ENCODE measurements around the gene CCDC126. TPM values are rescaled to one million over a fixed set of nuclear protein-coding genes. Genes with fewer than 3 reads are reported as not detected.

Gene CCDC126
- total RNA-seq, 1 experiment from 2014 or later = 10.3 TPM

GRCh38 chr7:23603632-23604295, 6.6 kb downstream of the CCDC126 start:
- no peak for TF ChIP-seq TCF7L2 (IDR thresholded peaks at IDR 0.05; ENCODE audit: low read depth, low read length)
- no peak for TF ChIP-seq POLR2AphosphoS5 (IDR thresholded peaks at IDR 0.05; ENCODE audit: low read depth, low read length)
- no peak for TF ChIP-seq SIN3A (IDR thresholded peaks at IDR 0.05; ENCODE audit: borderline replicate concordance, insufficient read depth, low read depth, low read length)
- TF ChIP-seq REST (IDR thresholded peaks at IDR 0.05; ENCODE audit: insufficient read depth in 1 of 2, low read depth in 2 of 2, low read length in 1 of 2) = no peak
- TF ChIP-seq, protein P1, sequence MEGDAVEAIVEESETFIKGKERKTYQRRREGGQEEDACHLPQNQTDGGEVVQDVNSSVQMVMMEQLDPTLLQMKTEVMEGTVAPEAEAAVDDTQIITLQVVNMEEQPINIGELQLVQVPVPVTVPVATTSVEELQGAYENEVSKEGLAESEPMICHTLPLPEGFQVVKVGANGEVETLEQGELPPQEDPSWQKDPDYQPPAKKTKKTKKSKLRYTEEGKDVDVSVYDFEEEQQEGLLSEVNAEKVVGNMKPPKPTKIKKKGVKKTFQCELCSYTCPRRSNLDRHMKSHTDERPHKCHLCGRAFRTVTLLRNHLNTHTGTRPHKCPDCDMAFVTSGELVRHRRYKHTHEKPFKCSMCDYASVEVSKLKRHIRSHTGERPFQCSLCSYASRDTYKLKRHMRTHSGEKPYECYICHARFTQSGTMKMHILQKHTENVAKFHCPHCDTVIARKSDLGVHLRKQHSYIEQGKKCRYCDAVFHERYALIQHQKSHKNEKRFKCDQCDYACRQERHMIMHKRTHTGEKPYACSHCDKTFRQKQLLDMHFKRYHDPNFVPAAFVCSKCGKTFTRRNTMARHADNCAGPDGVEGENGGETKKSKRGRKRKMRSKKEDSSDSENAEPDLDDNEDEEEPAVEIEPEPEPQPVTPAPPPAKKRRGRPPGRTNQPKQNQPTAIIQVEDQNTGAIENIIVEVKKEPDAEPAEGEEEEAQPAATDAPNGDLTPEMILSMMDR (IDR thresholded peaks at IDR 0.05) = no peak
- peaks cover 11% of the 10 kb centered on the region for H3K4me1 ChIP-seq (ENCODE audit: control insufficient read depth, insufficient read depth, low read length)
- no peaks in the 10 kb centered on the region for H3K9me3 ChIP-seq (ENCODE audit: control insufficient read depth, insufficient read depth, low read depth, low read length)
- no peak overlapping the region for H3K27ac ChIP-seq (ENCODE audit: low read length)
- ATAC-seq = 0 out of 2 replicates have a peak, but pooled peaks have one; percentile 53
- ChIA-PET POLR2A (no interaction called here), CTCF (no interaction called here)
- BruUV-seq (replicated peaks) = no TSS peak
- no peak for DNase-seq (ENCODE audit: low read depth, low spot score)
- intact Hi-C loops (cut with micrococcal nuclease; ENCODE audit: unreplicated experiment) = no loop called here
- H3K36me3 ChIP-seq (ENCODE audit: control insufficient read depth, insufficient read depth, low read length) = no peaks in the 10 kb centered on the region
- no peak overlapping the region for H3K4me3 ChIP-seq (ENCODE audit: low read depth in 2 of 2, low read length in 2 of 2)
- no peaks in the 10 kb centered on the region for H3K27me3 ChIP-seq (ENCODE audit: control insufficient read depth, insufficient read depth, low read length)
- in situ Hi-C loops (cut with HindIII; ENCODE audit: low pct_unique_long_range_greater_than_20kb, low sequenced_read_pairs) = no loop called here

- ATAC-seq = no peak
- POLR2A ChIA-PET = no interaction called here
- TF ChIP-seq REST (IDR thresholded peaks at IDR 0.05; ENCODE audit: insufficient read depth in 1 of 2, low read depth in 2 of 2, low read length in 1 of 2) = no peak
- no peak for TF ChIP-seq SIN3A (IDR thresholded peaks at IDR 0.05; ENCODE audit: borderline replicate concordance, insufficient read depth, low read depth, low read length)
- no peak for TF ChIP-seq TCF7L2 (IDR thresholded peaks at IDR 0.05; ENCODE audit: low read depth, low read length)
- TF ChIP-seq, protein P1 (IDR thresholded peaks at IDR 0.05) = no peak
- TF ChIP-seq POLR2AphosphoS5 (IDR thresholded peaks at IDR 0.05; ENCODE audit: low read depth, low read length) = no peak
- no peak overlapping the region for H3K4me3 ChIP-seq (ENCODE audit: low read depth in 2 of 2, low read length in 2 of 2)
- H3K9me3 ChIP-seq (ENCODE audit: control insufficient read depth, insufficient read depth, low read depth, low read length) = no peaks in the 10 kb centered on the region
- DNase-seq (ENCODE audit: low read depth, low spot score) = no peak
- CTCF ChIA-PET = no interaction called here
- no peaks in the 10 kb centered on the region for H3K36me3 ChIP-seq (ENCODE audit: control insufficient read depth, insufficient read depth, low read length)
- intact Hi-C loops (cut with micrococcal nuclease; ENCODE audit: unreplicated experiment) (no loop called here), in situ Hi-C loops (cut with HindIII; ENCODE audit: low pct_unique_long_range_greater_than_20kb, low sequenced_read_pairs) (no loop called here)
- H3K27me3 ChIP-seq (ENCODE audit: control insufficient read depth, insufficient read depth, low read length) = no peaks in the 10 kb centered on the region
- H3K27ac ChIP-seq (ENCODE audit: low read length) = no peak overlapping the region
- BruUV-seq (replicated peaks) = no TSS peak
- H3K4me1 ChIP-seq (ENCODE audit: control insufficient read depth, insufficient read depth, low read length) = peaks cover 6% of the 10 kb centered on the region; the same call in 1 of the 2 replicates
Measured at GRCh38 chr7:23604296-23604640, 7.1 kb downstream of the CCDC126 start.
